MM.1S (cell line): ENCODE results near the gene NDUFAF5.
"Not testable (repeated sequence)": the region's sequence is repeated elsewhere in the genome, so short reads cannot be mapped to it uniquely, and the experiment has no call there.

ENCODE experiments used
- DNase-seq: peaks from one replicate; pipeline ENCODE4 v3.0.0-alpha.2; 2015
- H2AFZ ChIP-seq: fragments of 300-600 bp; sonication (generic); 2 replicates; pipeline ENCODE4 v1.6.0; 2016; ENCODE audit warnings: antibody characterized with exemption, low read length
- H3F3A ChIP-seq: fragments of 300-600 bp; sonication (generic); 2 replicates; pipeline ENCODE4 v1.6.1; 2016; ENCODE audit warnings: mild to moderate bottlenecking, antibody characterized with exemption, low read length, moderate library complexity, mixed read lengths; ENCODE audit not compliant: insufficient read depth
- H3K27ac ChIP-seq: fragments of 300-600 bp; sonication (generic); 2 replicates; pipeline ENCODE4 v1.5.1; 2016; ENCODE audit warnings: mild to moderate bottlenecking, low read length
- H3K27me3 ChIP-seq: fragments of 300-600 bp; sonication (generic); replicated peaks from 2 replicates; pipeline ENCODE4 v1.6.0; 2016; ENCODE audit warnings: low read length; ENCODE audit not compliant: insufficient read depth
- H3K36me3 ChIP-seq: fragments of 300-600 bp; sonication (generic); replicated peaks from 2 replicates; pipeline ENCODE4 v1.6.1; 2016; ENCODE audit warnings: mild to moderate bottlenecking, low read length, mixed read lengths; ENCODE audit not compliant: insufficient read depth
- H3K4me1 ChIP-seq: fragments of 300-600 bp; sonication (generic); 2 replicates; pipeline ENCODE4 v1.6.1; 2016; ENCODE audit warnings: low read length, mixed read lengths
- H3K4me2 ChIP-seq: fragments of 300-600 bp; sonication (generic); 2 replicates; pipeline ENCODE4 v1.6.0; 2016; ENCODE audit warnings: low read depth, low read length
- H3K4me3 ChIP-seq: fragments of 300-600 bp; sonication (generic); 2 replicates; pipeline ENCODE4 v1.5.1; 2016; ENCODE audit warnings: low read length, mixed read lengths
- H3K79me2 ChIP-seq: fragments of 300-600 bp; sonication (generic); 2 replicates; pipeline ENCODE4 v1.6.1; 2016; ENCODE audit warnings: mixed run types, low read length, mixed read lengths
- H3K9ac ChIP-seq: fragments of 300-600 bp; sonication (generic); 2 replicates; pipeline ENCODE4 v1.6.1; 2016; ENCODE audit warnings: low read length, mixed read lengths
- H3K9me2 ChIP-seq: fragments of 300-600 bp; sonication (generic); replicated peaks from 2 replicates; pipeline ENCODE4 v1.6.1; 2016; ENCODE audit warnings: mild to moderate bottlenecking, low read length, mixed read lengths; ENCODE audit not compliant: insufficient read depth
- H3K9me3 ChIP-seq: fragments of 300-600 bp; sonication (generic); replicated peaks from 2 replicates; pipeline ENCODE4 v1.6.1; 2016; ENCODE audit warnings: mild to moderate bottlenecking, low read length, mixed read lengths; ENCODE audit not compliant: insufficient read depth
- H4K20me1 ChIP-seq: fragments of 300-600 bp; sonication (generic); 2 replicates; pipeline ENCODE4 v1.6.1; 2016; ENCODE audit warnings: mild to moderate bottlenecking, low read length, moderate library complexity, mixed read lengths; ENCODE audit not compliant: insufficient read depth
- CTCF ChIP-seq: fragments of 300-600 bp; sonication (generic); IDR thresholded peaks from 2 replicates; pipeline ENCODE4 v1.5.1; 2016; ENCODE audit warnings: antibody characterized with exemption, low read length, mixed read lengths
- EZH2 ChIP-seq: fragments of 300-600 bp; sonication (generic); optimal IDR thresholded peaks from 2 replicates; pipeline ENCODE3; 2017; ENCODE audit warnings: low read depth, mild to moderate bottlenecking, antibody characterized with exemption, low read length, mixed read lengths
- EZH2phosphoT487 ChIP-seq: fragments of 300-600 bp; sonication (generic); IDR thresholded peaks from 2 replicates; pipeline ENCODE4 v1.6.1; 2018; ENCODE audit warnings: antibody characterized with exemption, low read length

NDUFAF5 gene

GRCh38 chr20:13755809-13756208 lies 29.0 kb upstream of the NDUFAF5 start:
- Histone ChIP-seq H3K27ac (no peak overlapping the region), H3K36me3 (no peaks in the 10 kb centered on the region)

GRCh38 chr20:13756551-13756950 lies 28.3 kb upstream of the NDUFAF5 start:
- H3K9me2 ChIP-seq, result no peaks in the 10 kb centered on the region
- no peak overlapping the region for H3K9ac ChIP-seq
- H3K79me2 ChIP-seq, result no peaks in the 10 kb centered on the region
- no peaks in the 10 kb centered on the region for H3K9me3 ChIP-seq
- no peak overlapping the region for H2AFZ ChIP-seq
- DNase-seq, result no peak
- no peak overlapping the region for H3K27ac ChIP-seq
- H3K36me3 ChIP-seq, result no peaks in the 10 kb centered on the region
- H3K4me2 ChIP-seq, result no peak overlapping the region
- peaks cover 4% of the 10 kb centered on the region; the same call in 1 of the 2 replicates for H3K4me1 ChIP-seq
- H3F3A ChIP-seq, result no peaks in the 10 kb centered on the region
- no peaks in the 10 kb centered on the region for H4K20me1 ChIP-seq
- H3K27me3 ChIP-seq, result no peaks in the 10 kb centered on the region
- TF ChIP-seq CTCF, result no peak
- TF ChIP-seq EZH2phosphoT487, result no peak
- TF ChIP-seq EZH2, result no peak
- no peak overlapping the region for H3K4me3 ChIP-seq

More at GRCh38 chr20:13755809-13756208, 29.0 kb upstream of the NDUFAF5 start:
- no peaks in the 10 kb centered on the region for H4K20me1 ChIP-seq
- H3K4me2 ChIP-seq, result no peak overlapping the region
- H3K4me1 ChIP-seq, result peaks cover 4% of the 10 kb centered on the region; the same call in 1 of the 2 replicates
- no peaks in the 10 kb centered on the region for H3K27me3 ChIP-seq
- no peak overlapping the region for H2AFZ ChIP-seq
- H3K79me2 ChIP-seq, result no peaks in the 10 kb centered on the region
- no peak for DNase-seq
- H3F3A ChIP-seq, result no peaks in the 10 kb centered on the region
- TF ChIP-seq CTCF (no peak), EZH2 (no peak), EZH2phosphoT487 (no peak)
- no peak overlapping the region for H3K4me3 ChIP-seq
- H3K9me3 ChIP-seq, result no peaks in the 10 kb centered on the region
- H3K9me2 ChIP-seq, result no peaks in the 10 kb centered on the region
- no peak overlapping the region for H3K9ac ChIP-seq

- no peak overlapping the region for H3K27ac ChIP-seq
- H3K4me2 ChIP-seq, result no peak overlapping the region
- H3F3A ChIP-seq, result no peaks in the 10 kb centered on the region
- peak; percentile 33 for DNase-seq
- H3K9ac ChIP-seq, result no peak overlapping the region
- peaks cover 2% of the 10 kb centered on the region; the same call in 1 of the 2 replicates for H3K36me3 ChIP-seq
- 0 out of 2 replicates have a peak, but pooled peaks cover 3% of the 10 kb centered on the region for H3K79me2 ChIP-seq
- H3K9me2 ChIP-seq, result no peaks in the 10 kb centered on the region
- H3K4me3 ChIP-seq, result no peak overlapping the region
- no peak overlapping the region for H2AFZ ChIP-seq
- H3K4me1 ChIP-seq, result peaks cover 4% of the 10 kb centered on the region; the same call in 1 of the 2 replicates
- H4K20me1 ChIP-seq, result no peaks in the 10 kb centered on the region
- TF ChIP-seq EZH2, result no peak
- no peak for TF ChIP-seq CTCF
- no peak for TF ChIP-seq EZH2phosphoT487
- H3K27me3 ChIP-seq, result no peaks in the 10 kb centered on the region
- no peaks in the 10 kb centered on the region for H3K9me3 ChIP-seq
Observed at GRCh38 chr20:13758884-13759283, 25.9 kb upstream of the NDUFAF5 start.

- H3K4me1 ChIP-seq, H3F3A ChIP-seq, H3K27me3 ChIP-seq, H3K4me2 ChIP-seq, H3K9ac ChIP-seq, DNase-seq, H3K9me2 ChIP-seq, H3K79me2 ChIP-seq, H3K36me3 ChIP-seq, H2AFZ ChIP-seq, H3K4me3 ChIP-seq, H3K27ac ChIP-seq, H3K9me3 ChIP-seq, H4K20me1 ChIP-seq: not testable (repeated sequence)
Observed at GRCh38 chr20:13760451-13760946, 24.3 kb upstream of the NDUFAF5 start.
